IPS DF 19.7 (cell line): ENCODE data around the gene GNG7.
"Not testable (repeated sequence)": the region's sequence is repeated elsewhere in the genome, so short reads cannot be mapped to it uniquely, and the experiment has no call there.

Source experiments
- DNase-seq: peaks from one replicate; pipeline ENCODE4 v3.0.0-alpha.2; 2013; ENCODE audit warnings: low read depth, low spot score

The GNG7 gene

DNA sequence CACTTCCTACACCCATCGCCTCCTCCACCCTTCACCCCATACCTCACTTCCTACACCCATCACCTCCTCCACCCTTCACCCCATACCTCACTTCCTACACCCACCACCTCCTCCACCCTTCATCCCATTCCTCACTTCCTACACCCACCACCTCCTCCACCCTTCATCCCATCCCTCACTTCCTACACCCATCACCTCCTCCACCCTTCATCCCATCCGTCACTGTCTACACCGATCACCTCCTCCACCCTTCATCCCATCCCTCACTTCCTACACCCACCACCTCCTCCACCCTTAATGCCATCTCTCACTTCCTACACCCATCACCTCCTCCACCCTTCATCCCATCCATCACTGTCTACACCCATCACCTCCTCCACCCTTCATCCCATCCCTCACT, 10.7 kb upstream of the GNG7 start:
- not testable (repeated sequence) for DNase-seq

DNA sequence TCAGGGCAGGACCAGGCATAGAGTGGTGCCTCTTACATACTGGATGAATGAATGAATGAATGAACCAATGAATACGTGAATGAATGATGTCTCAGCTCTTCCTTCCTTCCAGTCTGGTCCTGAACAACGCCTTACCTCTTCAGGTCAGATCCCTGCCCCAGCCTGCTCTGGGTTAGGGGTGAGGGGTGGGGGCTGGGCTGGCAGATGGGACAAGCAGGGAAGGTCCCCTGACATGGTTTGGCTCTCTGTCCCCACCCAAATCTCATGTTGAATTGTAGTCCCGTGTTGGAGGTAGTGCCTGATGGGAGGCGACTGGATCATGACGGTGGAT, 9.3 kb upstream of the GNG7 start:
- DNase-seq = no peak

DNA sequence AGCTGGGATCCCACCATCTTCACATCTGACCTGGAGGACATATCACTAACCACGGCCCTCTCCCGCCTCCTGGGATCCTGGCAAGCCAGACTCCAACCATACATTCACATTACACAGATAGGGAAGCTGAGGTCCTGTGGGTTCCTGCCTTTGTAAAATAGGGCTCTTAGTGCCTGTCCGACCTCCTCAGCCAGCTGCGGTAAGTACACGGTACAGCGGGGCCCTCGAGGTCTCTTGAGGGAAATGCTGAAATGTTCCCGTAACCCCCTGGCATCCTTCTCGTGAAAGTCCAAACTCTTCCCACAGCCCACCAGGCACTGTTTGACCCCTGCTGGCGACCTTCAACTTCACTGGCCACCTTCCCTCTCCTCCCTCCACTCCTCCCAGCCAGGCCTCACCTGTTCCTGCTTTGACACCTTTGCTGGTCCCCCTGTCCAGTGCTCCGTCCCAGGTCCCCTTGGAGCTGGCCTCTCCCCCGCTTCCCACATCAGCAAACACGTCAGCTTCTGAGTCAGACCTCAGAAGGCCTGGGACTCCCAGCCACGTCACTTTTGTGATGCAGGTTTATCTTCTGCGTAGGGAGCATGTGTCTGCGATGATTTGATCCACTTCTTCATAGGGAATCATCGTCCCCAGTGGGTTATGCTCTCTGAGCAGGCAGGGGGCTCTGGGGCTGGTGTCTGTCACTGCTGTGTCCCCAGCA, 8.8 kb upstream of the GNG7 start:
- DNase-seq = no peak

DNA sequence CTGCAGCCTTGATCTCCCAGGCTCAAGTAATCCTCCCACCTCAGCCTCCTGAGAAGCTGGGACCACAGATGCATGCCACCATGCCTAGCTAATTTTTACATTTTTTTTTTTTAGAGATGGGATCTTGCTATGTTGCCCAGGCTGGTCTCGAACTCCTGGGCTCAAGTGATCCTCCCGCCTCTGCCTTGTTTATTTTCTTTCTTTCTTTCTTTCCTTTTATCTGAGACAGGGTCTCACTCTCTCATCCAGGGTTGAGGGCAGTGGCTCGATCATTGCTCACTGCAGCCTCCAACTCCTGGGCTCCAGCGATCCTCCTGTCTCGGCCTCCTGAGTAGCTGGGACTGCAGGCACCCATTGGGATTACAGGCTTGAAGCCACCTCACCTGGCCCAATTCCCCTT, 3.8 kb upstream of the GNG7 start:
- no peak for DNase-seq

DNA sequence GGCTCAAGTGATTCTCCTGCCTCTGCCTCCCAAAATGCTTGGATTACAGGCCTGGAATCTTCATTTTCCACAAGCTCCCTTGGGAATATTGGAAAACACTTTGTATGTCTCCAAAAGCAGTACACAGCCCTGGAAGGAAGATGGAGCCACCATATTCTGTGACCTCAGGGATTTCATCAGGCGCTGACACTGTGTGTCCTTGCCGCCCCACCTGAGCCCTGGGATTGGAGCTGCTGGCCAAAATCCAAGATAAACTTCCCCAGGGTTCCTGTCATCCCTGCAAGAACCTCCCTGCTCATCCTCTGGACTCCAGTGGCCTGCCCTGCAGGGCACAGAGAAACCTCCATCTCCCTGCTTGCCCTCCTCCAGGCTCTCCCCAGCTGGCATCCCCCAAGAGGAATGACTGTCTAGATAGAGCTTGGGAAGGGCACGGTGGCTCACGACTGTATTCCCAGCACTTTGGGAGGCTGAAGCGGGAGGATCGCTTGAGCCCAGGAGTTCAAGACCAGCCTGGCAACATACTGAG, 1.3 kb upstream of the GNG7 start:
- DNase-seq = no peak

DNA sequence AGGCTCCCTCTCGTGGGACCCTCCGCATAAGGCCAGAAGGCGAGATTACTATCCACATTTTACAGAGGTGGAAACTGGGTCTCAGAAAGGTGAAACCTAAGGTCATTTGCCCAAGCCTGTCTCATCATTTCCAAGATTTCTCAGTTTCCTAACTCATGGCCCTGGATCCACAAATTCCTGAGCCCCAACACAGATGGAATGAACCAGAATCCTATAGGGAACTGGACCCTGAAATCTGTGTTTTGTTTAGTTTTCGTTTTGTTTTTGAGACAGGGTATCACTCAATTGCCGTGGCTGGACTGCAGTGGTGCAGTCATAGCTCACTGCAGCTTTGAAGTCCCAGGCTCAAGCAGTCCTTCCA, 563 bp upstream of the GNG7 start:
- DNase-seq = no peak

DNA sequence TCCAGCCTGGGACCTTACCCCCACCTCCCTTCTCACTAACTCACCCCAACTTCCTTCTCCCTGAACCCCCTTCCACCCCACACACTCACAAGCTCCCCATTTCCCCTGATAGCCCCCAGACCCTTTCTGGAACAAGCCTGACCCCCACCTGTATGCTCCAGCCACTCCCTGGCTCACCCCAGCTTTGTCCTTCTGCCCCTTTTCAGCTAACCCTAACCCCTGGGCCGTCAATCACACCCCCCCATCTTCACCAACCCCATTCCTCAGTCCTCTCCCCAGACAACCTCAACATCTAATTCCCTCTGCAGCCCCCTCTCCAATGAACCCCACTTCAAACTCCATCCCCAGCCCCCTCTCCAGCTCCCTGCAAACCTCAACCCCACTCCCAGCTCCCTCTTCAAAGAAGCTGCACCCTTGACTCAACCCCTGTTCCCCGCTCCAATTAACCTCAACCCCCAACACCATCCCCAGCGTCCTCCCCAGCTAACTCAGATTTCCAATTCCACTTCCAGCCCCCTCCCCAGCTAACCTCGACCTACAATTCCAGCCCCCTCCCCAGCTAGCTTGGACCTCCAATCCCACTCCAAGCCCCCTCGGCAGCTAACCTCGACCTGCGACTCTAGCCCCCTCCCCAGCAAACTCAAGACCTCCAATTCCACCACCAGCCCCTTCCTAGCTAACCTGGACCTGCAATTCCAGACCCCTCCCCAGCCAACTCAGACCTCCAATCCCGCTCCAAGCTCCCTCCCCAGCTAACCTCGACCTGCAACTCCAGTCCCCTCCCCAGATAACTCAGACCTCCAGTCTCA, 929 bp downstream of the GNG7 start:
- no peak for DNase-seq

DNA sequence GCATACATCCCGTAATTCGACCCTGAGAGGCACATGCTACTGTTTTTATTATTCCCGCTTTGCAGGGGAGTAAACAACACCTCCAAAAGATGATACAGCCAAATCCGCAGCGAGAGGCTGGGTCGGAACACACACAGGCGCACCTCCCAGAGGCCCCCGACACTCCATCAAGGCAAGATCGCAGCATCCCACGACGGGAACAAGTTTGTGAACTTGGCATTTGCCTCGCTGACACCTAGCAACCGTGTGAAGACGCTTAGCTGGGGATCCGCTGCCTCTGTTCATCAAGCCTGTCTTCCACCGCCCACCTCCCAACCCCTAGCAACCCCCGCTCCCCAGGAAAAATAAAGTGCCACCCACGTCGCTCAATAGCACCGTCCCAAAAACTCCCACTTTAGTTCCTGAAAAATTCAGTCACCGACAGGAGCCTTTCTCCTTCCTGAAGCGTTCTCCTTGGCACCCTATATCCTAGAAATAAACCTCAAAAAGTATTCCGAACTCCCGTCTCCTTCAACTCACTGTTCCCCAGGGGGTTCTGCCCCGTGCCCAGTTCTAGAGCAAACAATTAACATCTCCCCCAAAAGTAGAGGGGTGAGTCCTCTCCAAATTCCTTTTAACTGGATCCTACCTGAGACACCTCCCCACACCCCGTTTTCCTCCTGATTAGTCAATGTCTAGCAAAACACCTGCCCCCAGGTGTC, 1.7 kb downstream of the GNG7 start:
- no peak for DNase-seq

DNA sequence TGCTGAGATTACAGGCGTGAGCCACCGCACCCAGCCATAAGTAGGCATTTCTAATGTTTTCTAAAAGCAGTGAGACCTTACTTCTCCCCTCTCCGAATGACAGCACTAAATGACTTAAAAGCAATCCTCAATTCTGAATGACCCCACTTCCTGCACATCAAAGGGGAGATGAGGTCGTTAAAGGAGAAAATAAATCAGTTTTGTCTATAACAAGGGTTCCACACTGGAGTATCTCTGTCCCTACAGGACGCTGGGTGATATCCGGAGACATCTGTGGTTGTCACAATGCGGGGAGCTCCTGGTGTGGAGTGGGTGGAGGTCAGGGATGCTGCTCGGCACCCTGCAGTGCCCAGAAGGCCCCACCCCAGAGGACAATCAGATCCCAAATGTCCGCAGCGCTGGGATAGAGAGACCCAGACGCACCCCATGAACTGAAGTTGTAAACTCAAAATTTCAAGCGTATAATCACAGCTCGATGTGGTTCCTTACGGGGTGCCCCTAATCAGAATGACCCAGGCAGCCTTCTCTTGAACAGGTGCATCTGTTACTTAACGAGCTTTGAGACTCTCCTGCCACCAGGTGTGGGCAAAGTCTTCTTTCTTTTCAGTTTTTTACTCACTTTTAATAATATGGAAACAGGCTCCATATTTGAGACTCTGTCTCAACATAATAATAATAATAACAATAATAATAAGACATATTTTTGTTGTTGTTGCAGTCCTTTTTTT, 2.9 kb downstream of the GNG7 start:
- no peak for DNase-seq

DNA sequence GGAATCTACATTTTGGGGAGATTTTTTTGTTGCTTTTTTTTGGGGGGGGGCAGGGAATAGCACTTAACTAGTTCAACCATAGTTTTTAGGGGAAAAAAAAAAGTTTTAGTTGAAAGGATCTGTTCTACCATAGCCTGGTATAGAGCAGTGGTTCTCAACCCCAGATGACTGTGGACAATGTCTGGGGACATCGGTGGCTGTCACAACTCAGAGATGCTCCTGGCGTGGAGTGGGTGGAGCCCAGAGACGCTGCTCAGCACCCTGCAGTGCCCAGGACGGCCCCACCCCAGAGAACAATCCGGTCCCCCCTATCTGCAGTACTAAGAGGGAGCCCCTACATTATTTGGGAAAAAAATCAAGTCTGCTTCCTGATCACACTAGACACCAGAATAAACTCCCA, 8.3 kb downstream of the GNG7 start:
- DNase-seq = no peak

DNA sequence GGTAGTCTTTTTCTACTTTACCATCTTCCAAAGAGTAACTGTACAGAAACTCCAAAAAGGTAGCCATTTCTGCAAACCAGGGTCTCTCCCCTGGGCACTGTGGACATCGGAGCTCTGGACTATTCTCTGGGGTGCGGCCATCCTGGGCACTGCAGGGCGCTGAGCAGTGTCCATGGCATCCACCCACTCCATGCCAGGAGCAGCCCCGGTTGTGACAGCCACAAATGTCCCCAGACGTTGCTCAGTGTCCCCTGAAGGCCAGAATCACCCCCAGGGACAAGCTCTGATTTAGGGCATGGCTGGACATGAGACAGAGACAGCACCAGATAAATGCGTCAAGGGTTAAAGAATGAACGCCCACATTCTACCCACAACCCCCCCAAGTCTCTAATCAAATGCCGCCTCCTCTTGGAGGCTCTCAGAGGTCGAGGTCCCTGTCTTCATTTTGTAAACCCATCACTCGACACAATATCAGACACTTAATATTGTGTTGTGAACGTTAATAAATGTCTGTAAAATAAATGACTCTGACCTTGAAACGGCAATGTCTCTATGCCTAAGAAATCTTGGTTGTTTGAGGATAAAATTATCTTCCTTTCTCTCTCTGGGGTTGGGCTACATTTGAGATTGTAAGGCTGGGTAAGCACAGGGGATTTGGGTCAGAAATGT, 8.9 kb downstream of the GNG7 start:
- DNase-seq = no peak

DNA sequence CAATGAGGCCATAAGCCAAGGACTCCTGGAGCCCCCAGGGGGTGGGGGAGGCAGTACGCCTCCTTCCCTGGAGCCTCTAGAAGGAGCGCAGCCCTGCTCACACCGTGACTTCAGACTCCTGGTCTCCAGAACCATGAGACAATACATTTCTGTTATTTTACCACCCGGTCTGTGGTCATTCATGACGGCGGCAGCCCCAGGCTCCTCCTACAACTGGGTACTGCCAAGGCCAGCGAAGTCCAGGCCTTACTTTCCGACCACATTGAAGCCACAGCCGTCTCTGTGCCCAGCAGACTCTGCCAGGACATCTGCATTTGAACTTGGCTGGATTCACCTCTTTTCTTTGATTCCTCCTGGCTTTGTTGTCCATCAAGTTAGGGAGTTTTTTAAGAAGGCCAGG, 10.5 kb downstream of the GNG7 start:
- no peak for DNase-seq

DNA sequence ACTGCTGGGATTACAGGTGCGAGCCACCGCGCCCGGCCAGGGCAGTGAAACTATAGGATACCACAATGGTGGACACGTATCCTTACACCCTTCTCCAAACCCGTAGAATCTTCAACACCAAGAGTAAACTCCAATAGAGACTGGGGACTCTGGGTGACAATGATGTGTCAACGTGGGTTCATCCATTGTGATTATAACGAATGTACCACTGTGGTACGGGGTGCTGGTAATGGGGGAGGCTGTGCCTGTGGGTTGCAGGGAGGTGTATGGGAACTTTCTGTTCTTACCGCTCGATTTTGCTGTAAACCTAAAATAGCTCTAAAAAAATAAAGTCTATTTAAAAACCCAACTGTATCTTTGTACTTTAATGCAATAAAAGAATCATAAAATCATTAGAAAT, 11.6 kb downstream of the GNG7 start:
- DNase-seq = no peak

DNA sequence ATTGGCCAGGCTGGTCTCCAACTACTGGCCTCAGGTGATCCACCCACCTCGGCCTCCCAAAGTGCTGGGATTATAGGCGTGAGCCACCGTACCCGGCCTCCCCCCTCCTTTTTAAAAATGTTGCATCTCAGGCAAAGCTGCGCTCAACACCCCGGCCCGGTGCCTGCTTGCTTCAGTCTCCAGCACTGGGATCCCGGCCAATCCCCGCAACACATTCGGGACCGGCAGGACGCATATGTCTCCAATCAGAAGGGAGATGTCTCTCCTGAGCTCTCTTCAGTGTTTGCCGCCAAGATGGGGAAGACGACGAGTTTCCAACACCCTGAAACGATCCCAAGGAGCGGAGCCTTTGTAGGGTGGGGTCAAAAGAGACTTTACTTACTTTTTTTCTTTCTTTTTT, 16.1 kb downstream of the GNG7 start:
- DNase-seq = no peak

DNA sequence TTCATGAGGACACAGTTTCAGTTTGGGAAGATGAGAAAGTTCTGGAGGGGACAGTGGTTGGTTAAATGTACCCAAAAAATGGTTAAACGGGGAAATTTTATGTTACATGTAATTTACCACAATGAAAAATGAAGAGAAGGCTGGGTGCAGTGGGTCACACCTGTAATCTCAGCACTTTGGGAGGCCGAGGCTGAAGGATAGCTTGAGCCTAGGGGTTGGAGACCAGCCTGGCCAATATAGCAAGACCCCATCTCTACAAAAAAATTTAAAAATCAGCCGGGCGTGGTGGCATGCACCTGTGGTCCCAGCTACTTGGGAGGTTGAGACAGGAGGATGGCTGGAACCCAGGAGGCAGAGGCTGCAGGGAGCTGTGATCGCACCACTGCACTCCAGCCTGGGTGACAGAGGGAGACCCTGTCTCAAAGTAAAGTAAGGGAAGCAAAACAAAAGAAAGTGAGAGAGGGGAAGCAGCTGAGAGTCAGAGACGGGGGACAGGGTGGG, 17.2 kb downstream of the GNG7 start:
- no peak for DNase-seq

DNA sequence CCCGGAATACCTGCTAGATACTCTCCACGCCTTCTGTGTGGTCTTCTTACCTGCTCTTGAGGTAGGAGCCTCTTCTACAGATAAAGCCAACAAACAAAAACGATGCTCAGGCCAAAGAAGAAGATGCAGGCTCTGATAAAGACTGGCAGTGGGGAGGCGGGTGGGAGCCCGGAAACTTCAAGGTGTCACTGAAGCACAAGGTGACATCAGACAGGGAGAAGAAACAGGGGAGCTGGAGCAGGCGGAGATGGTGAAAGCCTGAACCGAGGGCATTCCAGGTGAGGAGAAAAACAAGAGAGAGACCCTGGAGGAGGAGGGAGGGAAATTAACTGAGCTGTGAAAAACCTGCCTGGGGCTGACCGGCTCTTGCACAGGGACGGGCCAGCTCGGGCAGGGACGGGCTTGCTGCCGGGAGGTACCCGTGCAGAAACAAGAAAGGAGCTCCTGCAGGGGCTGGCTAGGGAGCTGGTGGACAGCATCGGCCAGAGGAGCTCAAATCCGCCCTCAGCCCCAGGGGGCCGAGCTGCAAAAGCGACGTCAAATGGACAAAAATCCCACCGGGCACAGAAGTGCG, 19.0 kb downstream of the GNG7 start:
- DNase-seq = no peak

DNA sequence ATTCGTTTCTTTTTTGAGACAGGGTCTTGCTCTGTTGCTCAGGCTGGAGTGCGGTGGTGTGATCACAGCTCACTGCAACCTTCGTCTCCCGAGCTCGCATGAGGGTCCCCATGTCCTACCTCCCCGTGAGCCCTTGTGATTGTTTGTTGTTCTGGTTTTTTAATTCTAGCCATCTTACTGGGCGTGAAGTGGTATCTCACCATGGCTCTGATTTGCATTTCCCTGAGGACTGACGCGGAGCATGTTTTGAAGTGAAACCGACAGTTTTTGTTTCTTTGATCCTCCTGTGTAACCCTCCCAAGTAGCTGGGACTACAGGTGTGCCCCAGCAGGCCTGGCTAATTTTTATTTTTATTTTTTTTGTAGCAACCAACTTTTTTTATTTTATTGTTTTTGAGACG, 21.7 kb downstream of the GNG7 start:
- no peak for DNase-seq

DNA sequence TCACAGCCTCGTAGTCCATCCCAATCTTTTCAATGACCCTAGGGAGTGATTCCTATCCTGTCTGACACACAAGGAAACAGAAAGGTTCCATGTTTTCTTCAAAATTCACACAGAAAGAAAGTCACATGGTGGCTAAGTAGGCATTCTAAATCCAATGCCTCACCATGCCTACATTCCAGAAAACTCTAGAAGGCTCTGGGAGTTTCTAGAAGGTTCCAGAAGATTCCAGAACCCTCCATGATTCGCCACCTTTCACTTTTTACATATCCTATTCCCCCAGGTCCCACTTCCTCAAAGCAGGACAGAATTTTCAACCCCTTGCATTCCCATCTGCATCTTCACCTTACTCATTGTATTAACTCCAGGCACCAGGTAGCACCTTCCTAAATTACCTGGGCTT, 23.1 kb downstream of the GNG7 start:
- DNase-seq = no peak

DNA sequence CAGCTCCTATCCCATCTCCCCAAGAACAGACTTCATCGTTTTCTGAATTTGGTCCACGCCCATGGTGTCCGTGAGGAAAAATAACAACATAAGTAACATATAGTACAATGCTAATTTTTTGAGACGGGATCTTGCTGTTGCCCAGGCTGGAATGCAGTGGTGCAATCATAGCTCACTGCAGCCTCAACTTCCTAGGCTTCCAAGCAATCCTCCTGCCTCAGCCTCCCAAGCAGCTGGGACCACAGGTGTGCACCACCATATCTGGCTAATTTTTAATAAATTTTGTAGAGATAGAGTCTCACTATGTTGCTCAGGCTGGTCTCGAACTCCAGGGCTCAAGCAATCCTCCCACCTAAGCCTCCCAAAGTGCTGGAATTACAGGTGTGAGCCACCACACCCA, 23.5 kb downstream of the GNG7 start:
- not testable (repeated sequence) for DNase-seq

DNA sequence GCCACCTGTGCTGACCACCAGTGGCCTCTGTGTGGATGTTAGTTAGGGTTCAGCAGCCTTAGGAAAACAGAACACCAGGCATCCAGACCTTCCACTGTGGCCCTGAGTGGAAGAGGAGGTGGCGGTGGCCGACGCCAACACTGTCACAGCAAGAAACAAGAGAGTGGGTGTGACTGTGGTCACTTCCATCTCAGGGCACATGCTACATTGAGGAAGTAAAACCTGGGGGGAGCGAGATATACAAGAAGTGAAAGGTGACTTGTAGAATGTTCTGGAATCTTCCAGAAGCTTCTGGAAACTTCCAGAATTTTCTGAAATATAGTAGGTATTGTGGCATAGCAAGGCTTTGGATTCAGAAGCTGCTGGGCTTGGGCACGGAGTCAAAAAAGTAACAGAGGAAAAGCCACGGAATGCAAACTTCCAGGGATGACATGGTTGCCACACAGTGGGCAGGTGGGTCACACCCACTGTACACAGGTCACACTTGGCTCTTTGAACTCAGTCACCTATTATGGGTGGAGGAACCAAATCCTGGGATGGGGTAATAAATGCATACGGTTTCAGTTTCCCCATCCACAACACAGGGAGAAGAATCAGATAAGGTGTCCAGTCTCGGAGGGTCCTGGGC, 24.3 kb downstream of the GNG7 start:
- DNase-seq = no peak

DNA sequence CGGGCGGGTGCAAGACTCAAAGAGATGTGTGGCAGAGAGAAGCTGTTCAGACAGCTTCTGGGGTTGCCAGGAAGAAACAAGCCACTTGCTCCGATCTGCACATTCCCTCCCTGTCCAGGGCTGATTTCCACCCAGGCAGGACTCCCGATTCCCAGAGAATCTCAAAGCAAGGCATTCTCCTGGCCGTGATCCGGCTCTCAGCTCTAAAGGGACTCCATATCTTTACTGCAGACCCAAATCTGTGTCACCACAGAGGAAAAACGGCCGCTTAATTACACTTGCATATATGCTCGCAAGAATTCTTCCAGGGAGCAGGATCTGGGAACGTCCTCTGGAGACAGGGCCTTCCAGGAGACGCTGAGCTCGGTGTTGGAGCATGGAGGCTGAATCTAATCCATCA, 25.7 kb downstream of the GNG7 start:
- DNase-seq = no peak
